Muscle of arm (tissue), 12 donors: ENCODE measurements around the gene KY. TPM values are rescaled to one million over a fixed set of nuclear protein-coding genes. Genes with fewer than 3 reads are reported as not detected.

Source experiments
- DNase-seq: peaks from one replicate; pipeline ENCODE4 v3.0.0-alpha.2; 2013
- polyA plus RNA-seq, 12 donors: library from polyadenylated mRNA; unstranded; fragments of 120-200 nt; gene quantifications; one replicate each; pipeline ENCODE4 v1.2.1, GENCODE V29; 2013; ENCODE audit not compliant: insufficient read length in 12 of 12

Gene KY
- polyA plus RNA-seq, 12 donors, result 19.8 to 90.1 (median 59.0) TPM; not detected in 1

GRCh38 chr3:134564991-134565390 is 85.8 kb downstream of the KY start:
- DNase-seq, result no peak

GRCh38 chr3:134563601-134564000 is 87.2 kb downstream of the KY start:
- no peak for DNase-seq

- no peak for DNase-seq
Observed at GRCh38 chr3:134562055-134562454, 88.8 kb downstream of the KY start.

- no peak for DNase-seq
Observed at GRCh38 chr3:134559591-134559990, 91.2 kb downstream of the KY start.

Other genes starting within 250 kb of the KY start
- gene ANAPC13, start 165.0 kb downstream of the KY start, polyA plus RNA-seq, result 10 to 100 TPM in 11 of 12 donors, not detected in 1; 56.7 to 93.7 (median 71.9) TPM
- gene CEP63, start 165.0 kb downstream of the KY start, polyA plus RNA-seq, result 10 to 100 TPM in 11 of 12 donors, not detected in 1; 28.1 to 47.8 (median 39.3) TPM
- 10 to 100 TPM in 10 of 12 donors, 1 to 10 TPM in 1, not detected in 1; 7.2 to 59.6 (median 40.0) TPM for gene EPHB1, start 144.2 kb upstream of the KY start, polyA plus RNA-seq